B cell (primary cell): ENCODE data around the gene TP53BP2. TPM values are rescaled to one million over a fixed set of nuclear protein-coding genes. Genes with fewer than 3 reads are reported as not detected.

Experiments
- ATAC-seq: fragments of 200-7000 bp; cut with Tn5 transposase; one replicate; pipeline ENCODE4 v1.10.0; 2021; ENCODE audit warnings: low read depth, mild to moderate bottlenecking, moderate number of reproducible peaks, moderate library complexity
- CTCF ChIA-PET: fragments of 350-600 bp; sonication (Branson Sonifier 250); formaldehyde crosslinking; loops from one replicate; lab custom pipeline; 2021; ENCODE audit warnings: antibody characterized with exemption, inconsistent platforms; lab: Charles Lee
- POLR2A ChIA-PET: fragments of 350-600 bp; sonication (Branson Sonifier 250); formaldehyde crosslinking; loops from one replicate; lab custom pipeline; 2021; ENCODE audit warnings: antibody characterized with exemption; lab: Charles Lee
- DNase-seq: peaks from one replicate; pipeline ENCODE4 v3.0.0; 2013
- H2AFZ ChIP-seq: 2 replicates; pipeline ENCODE4 v1.6.1; 2012; ENCODE audit warnings: mild to moderate bottlenecking, low read depth, low read length; ENCODE audit not compliant: insufficient read depth, poor library complexity, severe bottlenecking
- H3K27ac ChIP-seq, 2 donors: 1 replicate in 1 of 2; 2 replicates in 1 of 2; pipeline ENCODE4 v1.5.1; 2012 to 2013; ENCODE audit warnings: low read length in 2 of 2, mild to moderate bottlenecking in 2 of 2, moderate library complexity in 1 of 2
- H3K27me3 ChIP-seq, 4 experiments: fragments of 200-600 bp in 1 of 4; sonication (generic) in 1 of 4; replicated peaks in 1 of 4; 1 replicate in 2 of 4; 2 replicates in 2 of 4; pipeline versions ENCODE4 v1.6.1 to v1.7.0; 2013 to 2016; ENCODE audit warnings: low read length in 3 of 4, mild to moderate bottlenecking in 2 of 4, mixed read lengths in 1 of 4, moderate library complexity in 1 of 4; ENCODE audit not compliant: insufficient read depth in 4 of 4, control insufficient read depth in 3 of 4; ENCODE audit errors: control extremely low read depth in 1 of 4
- H3K36me3 ChIP-seq, 2 experiments: replicated peaks in 1 of 2; 1 replicate in 1 of 2; 2 replicates in 1 of 2; pipeline versions ENCODE4 v1.6.1 to v1.7.1; 2013; ENCODE audit warnings: low read length in 1 of 2; ENCODE audit not compliant: insufficient read depth in 2 of 2, control insufficient read depth in 1 of 2; ENCODE audit errors: control extremely low read depth in 1 of 2, extremely low read depth in 1 of 2
- H3K4me1 ChIP-seq, 2 donors: fragments of 200-600 bp in 1 of 2; sonication (generic) in 1 of 2; 1 replicate in 1 of 2; 2 replicates in 1 of 2; pipeline versions ENCODE4 v1.5.1 to v1.6.1; 2013 to 2017; ENCODE audit warnings: low read length in 2 of 2; ENCODE audit not compliant: control insufficient read depth in 2 of 2, insufficient read depth in 2 of 2
- H3K4me2 ChIP-seq: replicated peaks from 2 replicates; pipeline ENCODE3; 2012; ENCODE audit warnings: mild to moderate bottlenecking, low read depth, low read length; ENCODE audit not compliant: poor library complexity, severe bottlenecking
- H3K4me3 ChIP-seq, 5 experiments: fragments of 200-600 bp in 1 of 5; sonication (generic) in 1 of 5; 1 replicate in 3 of 5; 2 replicates in 2 of 5; pipeline versions ENCODE4 v1.5.1 to v1.7.0; 2011 to 2016; ENCODE audit warnings: low read length in 4 of 5, mild to moderate bottlenecking in 4 of 5, low read depth in 2 of 5, control low read depth in 1 of 5, moderate library complexity in 1 of 5; ENCODE audit not compliant: insufficient read depth in 1 of 5; ENCODE audit errors: control extremely low read depth in 1 of 5, extremely low read depth in 1 of 5
- H3K79me2 ChIP-seq: fragments of 200-600 bp; sonication (generic); one replicate; pipeline ENCODE4 v1.6.0; 2016; ENCODE audit warnings: low read length; ENCODE audit not compliant: control insufficient read depth, insufficient read depth
- H3K9ac ChIP-seq: fragments of 200-600 bp; sonication (generic); 2 replicates; pipeline ENCODE4 v1.6.1; 2017; ENCODE audit warnings: mild to moderate bottlenecking, low read length, moderate library complexity
- H3K9me3 ChIP-seq, 3 donors: one replicate each; pipeline versions ENCODE4 v1.6.1 to v1.7.1; 2013; ENCODE audit warnings: low read length in 2 of 3; ENCODE audit not compliant: control insufficient read depth in 2 of 3, insufficient read depth in 1 of 3; ENCODE audit errors: control extremely low read depth in 1 of 3
- H4K20me1 ChIP-seq: 2 replicates; pipeline ENCODE4 v1.6.0; 2012; ENCODE audit warnings: mild to moderate bottlenecking, low read length; ENCODE audit not compliant: insufficient read depth, control insufficient read depth, poor library complexity, severe bottlenecking
- H3K27ac Mint-ChIP-seq: one replicate; pipeline ENCODE4 v1.8.0; 2021; ENCODE audit warnings: mixed read lengths
- H3K27me3 Mint-ChIP-seq: one replicate; pipeline ENCODE4 v1.8.0; 2021; ENCODE audit warnings: mixed read lengths
- H3K4me1 Mint-ChIP-seq: one replicate; pipeline ENCODE4 v1.8.0; 2021; ENCODE audit warnings: mixed read lengths
- H3K4me3 Mint-ChIP-seq: one replicate; pipeline ENCODE4 v1.8.0; 2021; ENCODE audit warnings: mixed read lengths
- H3K9me3 Mint-ChIP-seq: one replicate; pipeline ENCODE4 v1.8.0; 2022; ENCODE audit warnings: mixed read lengths; ENCODE audit not compliant: insufficient read depth
- CTCF ChIP-seq: fragments of 200-600 bp; IDR thresholded peaks from one replicate; pipeline ENCODE4 v1.8.0; 2022; ENCODE audit warnings: antibody characterized with exemption, mild to moderate bottlenecking
- EZH2 ChIP-seq: IDR thresholded peaks from 2 replicates; pipeline ENCODE4 v1.6.1; 2012; ENCODE audit warnings: borderline replicate concordance, low read depth, mild to moderate bottlenecking, moderate library complexity, low read length; ENCODE audit not compliant: insufficient read depth, poor library complexity, severe bottlenecking
- WGBS: methylation state at CpG from one replicate; pipeline ENCODE4 v1.1.5; 2013; ENCODE audit warnings: missing lambda C conversion rate; ENCODE audit not compliant: insufficient coverage; 5-methylcytosine and 5-hydroxymethylcytosine counted together
- intact Hi-C: fragments of 100-400 bp; cut with micrococcal nuclease; formaldehyde crosslinking; loops from one replicate; pipeline ENCODE4 v1.10.0; 2022
- polyA plus RNA-seq: library from polyadenylated mRNA; depleted of rRNA; stranded (reverse); fragments of >200 nt; gene quantifications from 2 replicates; pipeline ENCODE4 v1.2.3, GENCODE V29; 2012
- total RNA-seq, 2 donors: library from RNA; stranded (reverse); fragments of 120-200 nt in 1 of 2; gene quantifications; 1 replicate in 1 of 2; 2 replicates in 1 of 2; pipeline versions ENCODE4 v1.2.3 to v1.2.4, GENCODE V29; 2013 to 2022

The TP53BP2 gene
- total and polyA plus RNA-seq, 2 donors (not counting 1 experiment from before 2014, with no cell fraction given), result 10.8 to 40.0 TPM

GRCh38 chr1:223815865-223816264, 29.9 kb downstream of the TP53BP2 start:
- no peaks in the 10 kb centered on the region for H3K4me1 ChIP-seq
- no peak for ATAC-seq
- DNase-seq, result no peak
- Mint-ChIP-seq H3K9me3 (no peaks in the 10 kb centered on the region), H3K4me3 (no peak overlapping the region), H3K4me1 (peaks cover 9% of the 10 kb centered on the region), H3K27me3 (no peaks in the 10 kb centered on the region), H3K27ac (no peak overlapping the region)
- intact Hi-C loops, result no loop called here
- H3K27ac ChIP-seq, result no peak overlapping the region
- H3K9me3 ChIP-seq, result no peaks in the 10 kb centered on the region
- H2AFZ ChIP-seq, result no peak overlapping the region
- peaks cover 11% of the 10 kb centered on the region for H4K20me1 ChIP-seq
- no peak overlapping the region for H3K9ac ChIP-seq
- CTCF ChIA-PET, result no interaction called here
- H3K36me3 ChIP-seq, result peaks cover 15 to 32% of the 10 kb centered on the region in 2 experiments
- 100% methylated on average over 3 of the region's 3 CpGs for WGBS
- no peak overlapping the region for H3K4me2 ChIP-seq
- no peak for TF ChIP-seq EZH2
- TF ChIP-seq CTCF, result no peak
- H3K27me3 ChIP-seq, result no peaks in the 10 kb centered on the region
- no peak overlapping the region for H3K4me3 ChIP-seq
- POLR2A ChIA-PET, result no interaction called here
- peaks cover 22% of the 10 kb centered on the region for H3K79me2 ChIP-seq

- CTCF ChIA-PET, result no interaction called here
- POLR2A ChIA-PET, result no interaction called here
- Histone ChIP-seq H3K79me2 (peaks cover 22% of the 10 kb centered on the region), H3K27me3 (no peaks in the 10 kb centered on the region), H2AFZ (no peak overlapping the region), H4K20me1 (peaks cover 11% of the 10 kb centered on the region), H3K4me1 (no peaks in the 10 kb centered on the region), H3K4me2 (no peak overlapping the region), H3K27ac (no peak overlapping the region), H3K4me3 (no peak overlapping the region), H3K36me3 (peaks cover 15 to 30% of the 10 kb centered on the region in 2 experiments), H3K9me3 (no peaks in the 10 kb centered on the region), H3K9ac (no peak overlapping the region)
- Mint-ChIP-seq H3K27me3 (no peaks in the 10 kb centered on the region), H3K9me3 (no peaks in the 10 kb centered on the region), H3K4me3 (no peak overlapping the region), H3K27ac (no peak overlapping the region), H3K4me1 (peaks cover 9% of the 10 kb centered on the region)
- DNase-seq (no peak), ATAC-seq (no peak)
- TF ChIP-seq EZH2, result no peak
- TF ChIP-seq CTCF, result no peak
- intact Hi-C loops, result no loop called here
- WGBS, result 96% methylated on average over 2 of the region's 4 CpGs
Measured at GRCh38 chr1:223815020-223815853, 30.5 kb downstream of the TP53BP2 start.
